H1 (cell line): ENCODE data around the gene SPOCK1. TPM values are rescaled to one million over a fixed set of nuclear protein-coding genes. Genes with fewer than 3 reads are reported as not detected.

Experiments
- GABPA ChIP-seq: IDR thresholded peaks from 2 replicates; pipeline ENCODE4 v1.6.1; 2011; ENCODE audit warnings: mild to moderate bottlenecking, low read length, moderate library complexity, borderline replicate concordance; ENCODE audit not compliant: insufficient read depth
- KDM4A ChIP-seq: IDR thresholded peaks from one replicate; pipeline ENCODE4 v1.7.1; 2012; ENCODE audit warnings: low read depth, mild to moderate bottlenecking, moderate library complexity, low read length, inconsistent platforms; ENCODE audit not compliant: severe bottlenecking
- PHF8 ChIP-seq: fragments of 200-600 bp; sonication (generic); conservative IDR thresholded peaks from 2 replicates; pipeline ENCODE4 v1.7.1; 2012; ENCODE audit warnings: low read depth, mild to moderate bottlenecking, inconsistent platforms, low read length, moderate library complexity
- POLR2AphosphoS5 ChIP-seq: IDR thresholded peaks from 2 replicates; pipeline ENCODE4 v1.6.1; 2011; ENCODE audit warnings: low read depth, low read length
- SIX5 ChIP-seq: IDR thresholded peaks from 2 replicates; pipeline ENCODE4 v1.6.1; 2011; ENCODE audit warnings: mild to moderate bottlenecking, low read depth, low read length
- TEAD4 ChIP-seq: IDR thresholded peaks from 2 replicates; pipeline ENCODE4 v1.6.1; 2012; ENCODE audit warnings: low read depth, low read length, inconsistent platforms, mixed read lengths
- polyA plus RNA-seq, 7 experiments: library from polyadenylated mRNA; depleted of rRNA in 3 of 7; stranded (reverse) in 5 of 7; unstranded in 2 of 7; fragments of >200 nt in 5 of 7; fragments of 200-250 nt in 2 of 7; gene quantifications; 1 replicate in 5 of 7; 2 replicates in 1 of 7; 4 replicates in 1 of 7; pipeline versions ENCODE4 v1.2.1 to v1.2.3, GENCODE V29; 2011 to 2013; ENCODE audit warnings: missing spikeins in 2 of 7, mixed read lengths in 2 of 7
- total RNA-seq: library from RNA; stranded (reverse); fragmentation: NEBNext Ultra II Directional; extraction: Animal tissue kit (Norgen Biotek cat#: 25700); gene quantifications from 2 replicates; pipeline ENCODE4 v1.2.1, GENCODE V29; 2021
- TF ChIP-seq, protein P1 (sequence below): fragments of 300-600 bp; sonication (generic); IDR thresholded peaks from 2 replicates; pipeline ENCODE4 v1.7.1; 2012; ENCODE audit warnings: low read length, moderate library complexity, mild to moderate bottlenecking, inconsistent platforms; ENCODE audit not compliant: insufficient replicate concordance
- TF ChIP-seq, protein P2 (sequence below): IDR thresholded peaks from 2 replicates; pipeline ENCODE4 v1.6.1; 2012; ENCODE audit warnings: low read length, inconsistent platforms

Gene SPOCK1
- total and polyA plus RNA-seq, 2 of the 8 experiments (the other 6 are each of a cell fraction or from before 2014, with no cell fraction given): 6.9 to 18.1 TPM

DNA sequence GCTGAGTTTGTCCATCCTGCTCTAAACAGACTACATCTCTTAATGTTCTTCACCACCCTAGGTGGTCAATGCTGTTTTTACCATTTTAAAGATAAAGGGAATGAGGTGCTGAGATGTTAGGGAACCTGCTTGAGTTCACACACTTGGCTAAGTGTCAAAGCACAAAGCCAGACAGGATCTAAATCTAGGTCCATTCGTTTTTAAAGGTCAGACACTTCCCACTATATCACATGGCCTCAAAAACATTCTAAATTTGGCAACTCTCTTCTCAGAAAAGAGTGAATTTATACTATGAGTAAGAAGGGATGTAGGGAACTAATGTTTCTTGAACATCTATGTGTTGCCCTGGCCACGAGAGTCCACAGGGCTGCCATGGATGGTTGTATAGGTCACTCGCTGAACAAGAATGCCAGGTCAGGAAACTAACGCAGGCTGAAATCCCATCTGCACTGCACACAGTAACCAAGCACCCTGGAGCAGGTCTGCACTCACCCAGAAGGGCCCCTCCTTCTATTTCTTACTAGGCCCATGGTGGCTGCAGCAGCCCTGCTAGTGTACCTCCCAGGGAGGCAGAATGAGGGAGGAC lies 213.0 kb downstream of the SPOCK1 start (continued):
- TF ChIP-seq, protein P1, sequence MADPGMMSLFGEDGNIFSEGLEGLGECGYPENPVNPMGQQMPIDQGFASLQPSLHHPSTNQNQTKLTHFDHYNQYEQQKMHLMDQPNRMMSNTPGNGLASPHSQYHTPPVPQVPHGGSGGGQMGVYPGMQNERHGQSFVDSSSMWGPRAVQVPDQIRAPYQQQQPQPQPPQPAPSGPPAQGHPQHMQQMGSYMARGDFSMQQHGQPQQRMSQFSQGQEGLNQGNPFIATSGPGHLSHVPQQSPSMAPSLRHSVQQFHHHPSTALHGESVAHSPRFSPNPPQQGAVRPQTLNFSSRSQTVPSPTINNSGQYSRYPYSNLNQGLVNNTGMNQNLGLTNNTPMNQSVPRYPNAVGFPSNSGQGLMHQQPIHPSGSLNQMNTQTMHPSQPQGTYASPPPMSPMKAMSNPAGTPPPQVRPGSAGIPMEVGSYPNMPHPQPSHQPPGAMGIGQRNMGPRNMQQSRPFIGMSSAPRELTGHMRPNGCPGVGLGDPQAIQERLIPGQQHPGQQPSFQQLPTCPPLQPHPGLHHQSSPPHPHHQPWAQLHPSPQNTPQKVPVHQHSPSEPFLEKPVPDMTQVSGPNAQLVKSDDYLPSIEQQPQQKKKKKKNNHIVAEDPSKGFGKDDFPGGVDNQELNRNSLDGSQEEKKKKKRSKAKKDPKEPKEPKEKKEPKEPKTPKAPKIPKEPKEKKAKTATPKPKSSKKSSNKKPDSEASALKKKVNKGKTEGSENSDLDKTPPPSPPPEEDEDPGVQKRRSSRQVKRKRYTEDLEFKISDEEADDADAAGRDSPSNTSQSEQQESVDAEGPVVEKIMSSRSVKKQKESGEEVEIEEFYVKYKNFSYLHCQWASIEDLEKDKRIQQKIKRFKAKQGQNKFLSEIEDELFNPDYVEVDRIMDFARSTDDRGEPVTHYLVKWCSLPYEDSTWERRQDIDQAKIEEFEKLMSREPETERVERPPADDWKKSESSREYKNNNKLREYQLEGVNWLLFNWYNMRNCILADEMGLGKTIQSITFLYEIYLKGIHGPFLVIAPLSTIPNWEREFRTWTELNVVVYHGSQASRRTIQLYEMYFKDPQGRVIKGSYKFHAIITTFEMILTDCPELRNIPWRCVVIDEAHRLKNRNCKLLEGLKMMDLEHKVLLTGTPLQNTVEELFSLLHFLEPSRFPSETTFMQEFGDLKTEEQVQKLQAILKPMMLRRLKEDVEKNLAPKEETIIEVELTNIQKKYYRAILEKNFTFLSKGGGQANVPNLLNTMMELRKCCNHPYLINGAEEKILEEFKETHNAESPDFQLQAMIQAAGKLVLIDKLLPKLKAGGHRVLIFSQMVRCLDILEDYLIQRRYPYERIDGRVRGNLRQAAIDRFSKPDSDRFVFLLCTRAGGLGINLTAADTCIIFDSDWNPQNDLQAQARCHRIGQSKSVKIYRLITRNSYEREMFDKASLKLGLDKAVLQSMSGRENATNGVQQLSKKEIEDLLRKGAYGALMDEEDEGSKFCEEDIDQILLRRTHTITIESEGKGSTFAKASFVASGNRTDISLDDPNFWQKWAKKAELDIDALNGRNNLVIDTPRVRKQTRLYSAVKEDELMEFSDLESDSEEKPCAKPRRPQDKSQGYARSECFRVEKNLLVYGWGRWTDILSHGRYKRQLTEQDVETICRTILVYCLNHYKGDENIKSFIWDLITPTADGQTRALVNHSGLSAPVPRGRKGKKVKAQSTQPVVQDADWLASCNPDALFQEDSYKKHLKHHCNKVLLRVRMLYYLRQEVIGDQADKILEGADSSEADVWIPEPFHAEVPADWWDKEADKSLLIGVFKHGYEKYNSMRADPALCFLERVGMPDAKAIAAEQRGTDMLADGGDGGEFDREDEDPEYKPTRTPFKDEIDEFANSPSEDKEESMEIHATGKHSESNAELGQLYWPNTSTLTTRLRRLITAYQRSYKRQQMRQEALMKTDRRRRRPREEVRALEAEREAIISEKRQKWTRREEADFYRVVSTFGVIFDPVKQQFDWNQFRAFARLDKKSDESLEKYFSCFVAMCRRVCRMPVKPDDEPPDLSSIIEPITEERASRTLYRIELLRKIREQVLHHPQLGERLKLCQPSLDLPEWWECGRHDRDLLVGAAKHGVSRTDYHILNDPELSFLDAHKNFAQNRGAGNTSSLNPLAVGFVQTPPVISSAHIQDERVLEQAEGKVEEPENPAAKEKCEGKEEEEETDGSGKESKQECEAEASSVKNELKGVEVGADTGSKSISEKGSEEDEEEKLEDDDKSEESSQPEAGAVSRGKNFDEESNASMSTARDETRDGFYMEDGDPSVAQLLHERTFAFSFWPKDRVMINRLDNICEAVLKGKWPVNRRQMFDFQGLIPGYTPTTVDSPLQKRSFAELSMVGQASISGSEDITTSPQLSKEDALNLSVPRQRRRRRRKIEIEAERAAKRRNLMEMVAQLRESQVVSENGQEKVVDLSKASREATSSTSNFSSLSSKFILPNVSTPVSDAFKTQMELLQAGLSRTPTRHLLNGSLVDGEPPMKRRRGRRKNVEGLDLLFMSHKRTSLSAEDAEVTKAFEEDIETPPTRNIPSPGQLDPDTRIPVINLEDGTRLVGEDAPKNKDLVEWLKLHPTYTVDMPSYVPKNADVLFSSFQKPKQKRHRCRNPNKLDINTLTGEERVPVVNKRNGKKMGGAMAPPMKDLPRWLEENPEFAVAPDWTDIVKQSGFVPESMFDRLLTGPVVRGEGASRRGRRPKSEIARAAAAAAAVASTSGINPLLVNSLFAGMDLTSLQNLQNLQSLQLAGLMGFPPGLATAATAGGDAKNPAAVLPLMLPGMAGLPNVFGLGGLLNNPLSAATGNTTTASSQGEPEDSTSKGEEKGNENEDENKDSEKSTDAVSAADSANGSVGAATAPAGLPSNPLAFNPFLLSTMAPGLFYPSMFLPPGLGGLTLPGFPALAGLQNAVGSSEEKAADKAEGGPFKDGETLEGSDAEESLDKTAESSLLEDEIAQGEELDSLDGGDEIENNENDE: no peak
- no peak for TF ChIP-seq SIX5
- TF ChIP-seq GABPA: no peak
- no peak for TF ChIP-seq POLR2AphosphoS5
- no peak for TF ChIP-seq PHF8
- no peak for TF ChIP-seq TEAD4
- TF ChIP-seq, protein P2, sequence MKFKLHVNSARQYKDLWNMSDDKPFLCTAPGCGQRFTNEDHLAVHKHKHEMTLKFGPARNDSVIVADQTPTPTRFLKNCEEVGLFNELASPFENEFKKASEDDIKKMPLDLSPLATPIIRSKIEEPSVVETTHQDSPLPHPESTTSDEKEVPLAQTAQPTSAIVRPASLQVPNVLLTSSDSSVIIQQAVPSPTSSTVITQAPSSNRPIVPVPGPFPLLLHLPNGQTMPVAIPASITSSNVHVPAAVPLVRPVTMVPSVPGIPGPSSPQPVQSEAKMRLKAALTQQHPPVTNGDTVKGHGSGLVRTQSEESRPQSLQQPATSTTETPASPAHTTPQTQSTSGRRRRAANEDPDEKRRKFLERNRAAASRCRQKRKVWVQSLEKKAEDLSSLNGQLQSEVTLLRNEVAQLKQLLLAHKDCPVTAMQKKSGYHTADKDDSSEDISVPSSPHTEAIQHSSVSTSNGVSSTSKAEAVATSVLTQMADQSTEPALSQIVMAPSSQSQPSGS: no peak
- TF ChIP-seq KDM4A: no peak
